ENCODE data around the gene AR. TPM values are rescaled to one million over a fixed set of nuclear protein-coding genes. Genes with fewer than 3 reads are reported as not detected.

The AR gene
- total RNA-seq, 1 experiment from 2014 or later = 0.05 TPM

- BruUV-seq (replicated peaks) = no TSS peak
- intact Hi-C loops (cut with micrococcal nuclease; ENCODE audit: unreplicated experiment) = no loop called here
- CTCF ChIA-PET = no interaction called here
- Histone ChIP-seq H3K27me3 (ENCODE audit: control insufficient read depth, insufficient read depth, low read length) (no peaks in the 10 kb centered on the region), H3K4me1 (ENCODE audit: control insufficient read depth, insufficient read depth, low read length) (no peaks in the 10 kb centered on the region), H3K27ac (ENCODE audit: low read length) (no peak overlapping the region), H3K36me3 (ENCODE audit: control insufficient read depth, insufficient read depth, low read length) (no peaks in the 10 kb centered on the region), H3K9me3 (ENCODE audit: control insufficient read depth, insufficient read depth, low read depth, low read length) (no peaks in the 10 kb centered on the region), H3K4me3 (ENCODE audit: low read depth in 2 of 2, low read length in 2 of 2) (no peak overlapping the region)
- ATAC-seq = no peak
- POLR2A ChIA-PET = no interaction called here
- in situ Hi-C loops (cut with HindIII; ENCODE audit: low pct_unique_long_range_greater_than_20kb, low sequenced_read_pairs) = no loop called here
- no peak for DNase-seq (ENCODE audit: low read depth, low spot score)
- TF ChIP-seq SIN3A (IDR thresholded peaks at IDR 0.05; ENCODE audit: borderline replicate concordance, insufficient read depth, low read depth, low read length) (no peak), TCF7L2 (IDR thresholded peaks at IDR 0.05; ENCODE audit: low read depth, low read length) (no peak), POLR2AphosphoS5 (IDR thresholded peaks at IDR 0.05; ENCODE audit: low read depth, low read length) (no peak), CTCF (IDR thresholded peaks at IDR 0.05) (no peak), REST (IDR thresholded peaks at IDR 0.05; ENCODE audit: insufficient read depth in 1 of 2, low read depth in 2 of 2, low read length in 1 of 2) (no peak)
These were observed 175.1 kb downstream of the AR start for GRCh38 chrX:67718926-67719325.

- Histone ChIP-seq H3K9me3 (ENCODE audit: control insufficient read depth, insufficient read depth, low read depth, low read length) (no peaks in the 10 kb centered on the region), H3K27ac (ENCODE audit: low read length) (no peak overlapping the region), H3K4me1 (ENCODE audit: control insufficient read depth, insufficient read depth, low read length) (no peaks in the 10 kb centered on the region), H3K36me3 (ENCODE audit: control insufficient read depth, insufficient read depth, low read length) (no peaks in the 10 kb centered on the region), H3K4me3 (ENCODE audit: low read depth in 2 of 2, low read length in 2 of 2) (no peak overlapping the region), H3K27me3 (ENCODE audit: control insufficient read depth, insufficient read depth, low read length) (no peaks in the 10 kb centered on the region)
- no peak for ATAC-seq
- no peak for TF ChIP-seq TCF7L2 (IDR thresholded peaks at IDR 0.05; ENCODE audit: low read depth, low read length)
- no peak for TF ChIP-seq CTCF (IDR thresholded peaks at IDR 0.05)
- intact Hi-C loops (cut with micrococcal nuclease; ENCODE audit: unreplicated experiment) (no loop called here), in situ Hi-C loops (cut with HindIII; ENCODE audit: low pct_unique_long_range_greater_than_20kb, low sequenced_read_pairs) (no loop called here)
- BruUV-seq (replicated peaks) = no TSS peak
- ChIA-PET POLR2A (no interaction called here), CTCF (no interaction called here)
- DNase-seq (ENCODE audit: low read depth, low spot score) = no peak
These were observed 176.5 kb downstream of the AR start for GRCh38 chrX:67720344-67720743.

- no peak for ATAC-seq
These were observed 177.5 kb downstream of the AR start for GRCh38 chrX:67721321-67721720.

More at GRCh38 chrX:67721321-67721720, 177.5 kb downstream of the AR start:
- intact Hi-C loops (cut with micrococcal nuclease; ENCODE audit: unreplicated experiment) (no loop called here), in situ Hi-C loops (cut with HindIII; ENCODE audit: low pct_unique_long_range_greater_than_20kb, low sequenced_read_pairs) (no loop called here)
- Histone ChIP-seq H3K36me3 (ENCODE audit: control insufficient read depth, insufficient read depth, low read length) (no peaks in the 10 kb centered on the region), H3K9me3 (ENCODE audit: control insufficient read depth, insufficient read depth, low read depth, low read length) (no peaks in the 10 kb centered on the region), H3K27ac (ENCODE audit: low read length) (no peak overlapping the region), H3K4me1 (ENCODE audit: control insufficient read depth, insufficient read depth, low read length) (no peaks in the 10 kb centered on the region), H3K27me3 (ENCODE audit: control insufficient read depth, insufficient read depth, low read length) (no peaks in the 10 kb centered on the region), H3K4me3 (ENCODE audit: low read depth in 2 of 2, low read length in 2 of 2) (no peak overlapping the region)
- BruUV-seq (replicated peaks) = no TSS peak
- ChIA-PET POLR2A (no interaction called here), CTCF (no interaction called here)
- no peak for TF ChIP-seq POLR2AphosphoS5 (IDR thresholded peaks at IDR 0.05; ENCODE audit: low read depth, low read length)
- no peak for TF ChIP-seq SIN3A (IDR thresholded peaks at IDR 0.05; ENCODE audit: borderline replicate concordance, insufficient read depth, low read depth, low read length)
- TF ChIP-seq CTCF (IDR thresholded peaks at IDR 0.05) = no peak
- no peak for TF ChIP-seq REST (IDR thresholded peaks at IDR 0.05; ENCODE audit: insufficient read depth in 1 of 2, low read depth in 2 of 2, low read length in 1 of 2)
- TF ChIP-seq TCF7L2 (IDR thresholded peaks at IDR 0.05; ENCODE audit: low read depth, low read length) = no peak
- no peak for DNase-seq (ENCODE audit: low read depth, low spot score)

All from Panc1 (cell line).